ENCODE results near the gene LRRC7. TPM values are rescaled to one million over a fixed set of nuclear protein-coding genes. Genes with fewer than 3 reads are reported as not detected.

The LRRC7 gene
- total and polyA plus RNA-seq, 4 donors, result 0.13 to 1.3 (median 0.16) TPM; not detected in 1

GRCh38 chr1:69693921-69694675 is 126.4 kb downstream of the LRRC7 start:
- Histone ChIP-seq H3K36me3 (ENCODE audit: control insufficient read depth in 1 of 2, insufficient read depth in 2 of 2, low read length in 1 of 2) (no peaks in the 10 kb centered on the region), H3K4me3 (ENCODE audit: low read length in 2 of 2) (no peak overlapping the region), H3K27ac (ENCODE audit: low read depth in 1 of 2, low read length in 2 of 2) (no peak overlapping the region), H3K9me3 (ENCODE audit: control insufficient read depth, low read length) (peaks cover 2% of the 10 kb centered on the region), H3K4me1 (ENCODE audit: control insufficient read depth in 1 of 2, insufficient read depth in 2 of 2, low read length in 2 of 2) (no peaks in the 10 kb centered on the region), H3K27me3 (ENCODE audit: control insufficient read depth in 1 of 2, insufficient read depth in 2 of 2, low read length in 1 of 2) (no peaks in the 10 kb centered on the region)
- ATAC-seq (ENCODE audit: low FRiP score), result no peak
- DNase-seq, result no peak
- intact Hi-C loops (cut with DNase I), result no loop called here

GRCh38 chr1:69697340-69697739 is 129.6 kb downstream of the LRRC7 start:
- Histone ChIP-seq H3K27ac (ENCODE audit: low read depth in 1 of 2, low read length in 2 of 2) (no peak overlapping the region), H3K36me3 (ENCODE audit: control insufficient read depth in 1 of 2, insufficient read depth in 2 of 2, low read length in 1 of 2) (no peaks in the 10 kb centered on the region), H3K27me3 (ENCODE audit: control insufficient read depth in 1 of 2, insufficient read depth in 2 of 2, low read length in 1 of 2) (no peaks in the 10 kb centered on the region), H3K9me3 (ENCODE audit: control insufficient read depth, low read length) (peaks cover 2% of the 10 kb centered on the region), H3K4me3 (ENCODE audit: low read length in 2 of 2) (no peak overlapping the region), H3K4me1 (ENCODE audit: control insufficient read depth in 1 of 2, insufficient read depth in 2 of 2, low read length in 2 of 2) (no peaks in the 10 kb centered on the region)
- 93 to 94% methylated on average over 2 of the region's 2 CpGs for WGBS, 2 donors
- ATAC-seq (ENCODE audit: low FRiP score) (no peak), DNase-seq (no peak)
- intact Hi-C loops (cut with DNase I), result no loop called here

GRCh38 chr1:69700770-69701169 is 133.0 kb downstream of the LRRC7 start:
- no peaks in the 10 kb centered on the region for H3K4me1 ChIP-seq (ENCODE audit: control insufficient read depth in 1 of 2, insufficient read depth in 2 of 2, low read length in 2 of 2)
- no peaks in the 10 kb centered on the region for H3K27me3 ChIP-seq (ENCODE audit: control insufficient read depth in 1 of 2, insufficient read depth in 2 of 2, low read length in 1 of 2)
- H3K27ac ChIP-seq (ENCODE audit: low read depth in 1 of 2, low read length in 2 of 2), result no peak overlapping the region
- H3K36me3 ChIP-seq (ENCODE audit: control insufficient read depth in 1 of 2, insufficient read depth in 2 of 2, low read length in 1 of 2), result no peaks in the 10 kb centered on the region
- DNase-seq, result no peak
- no peaks in the 10 kb centered on the region for H3K9me3 ChIP-seq (ENCODE audit: control insufficient read depth, low read length)
- no peak for ATAC-seq (ENCODE audit: low FRiP score)
- intact Hi-C loops (cut with DNase I), result no loop called here
- no peak overlapping the region for H3K4me3 ChIP-seq (ENCODE audit: low read length in 2 of 2)
- 56 to 59% methylated on average over 2 of the region's 2 CpGs for WGBS, 2 donors

GRCh38 chr1:69702085-69702484 is 134.4 kb downstream of the LRRC7 start:
- Histone ChIP-seq H3K27me3 (ENCODE audit: control insufficient read depth in 1 of 2, insufficient read depth in 2 of 2, low read length in 1 of 2) (no peaks in the 10 kb centered on the region), H3K4me3 (ENCODE audit: low read length in 2 of 2) (no peak overlapping the region), H3K4me1 (ENCODE audit: control insufficient read depth in 1 of 2, insufficient read depth in 2 of 2, low read length in 2 of 2) (no peaks in the 10 kb centered on the region), H3K36me3 (ENCODE audit: control insufficient read depth in 1 of 2, insufficient read depth in 2 of 2, low read length in 1 of 2) (no peaks in the 10 kb centered on the region), H3K27ac (ENCODE audit: low read depth in 1 of 2, low read length in 2 of 2) (no peak overlapping the region), H3K9me3 (ENCODE audit: control insufficient read depth, low read length) (no peaks in the 10 kb centered on the region)
- ATAC-seq (ENCODE audit: low FRiP score) (no peak), DNase-seq (no peak)
- 54 to 55% methylated on average over 4 of the region's 4 CpGs for WGBS, 2 donors
- intact Hi-C loops (cut with DNase I), result no loop called here

GRCh38 chr1:69706473-69706872 is 138.8 kb downstream of the LRRC7 start:
- WGBS, 2 donors, result 87 to 89% methylated on average over 1 of the region's 1 CpG
- Histone ChIP-seq H3K9me3 (ENCODE audit: control insufficient read depth, low read length) (no peaks in the 10 kb centered on the region), H3K27me3 (ENCODE audit: control insufficient read depth in 1 of 2, insufficient read depth in 2 of 2, low read length in 1 of 2) (no peaks in the 10 kb centered on the region), H3K36me3 (ENCODE audit: control insufficient read depth in 1 of 2, insufficient read depth in 2 of 2, low read length in 1 of 2) (no peaks in the 10 kb centered on the region), H3K27ac (ENCODE audit: low read depth in 1 of 2, low read length in 2 of 2) (no peak overlapping the region), H3K4me1 (ENCODE audit: control insufficient read depth in 1 of 2, insufficient read depth in 2 of 2, low read length in 2 of 2) (no peaks in the 10 kb centered on the region), H3K4me3 (ENCODE audit: low read length in 2 of 2) (no peak overlapping the region)
- ATAC-seq (ENCODE audit: low FRiP score) (no peak), DNase-seq (no peak)
- intact Hi-C loops (cut with DNase I), result no loop called here

- no peak for ATAC-seq (ENCODE audit: low FRiP score)
- H3K4me1 ChIP-seq (ENCODE audit: control insufficient read depth in 1 of 2, insufficient read depth in 2 of 2, low read length in 2 of 2), result no peaks in the 10 kb centered on the region
- no peaks in the 10 kb centered on the region for H3K36me3 ChIP-seq (ENCODE audit: control insufficient read depth in 1 of 2, insufficient read depth in 2 of 2, low read length in 1 of 2)
- no peak overlapping the region for H3K4me3 ChIP-seq (ENCODE audit: low read length in 2 of 2)
- WGBS, 2 donors, result 91 to 95% methylated on average over 4 of the region's 4 CpGs
- DNase-seq, result no peak
- H3K27ac ChIP-seq (ENCODE audit: low read depth in 1 of 2, low read length in 2 of 2), result no peak overlapping the region
- no peaks in the 10 kb centered on the region for H3K9me3 ChIP-seq (ENCODE audit: control insufficient read depth, low read length)
- intact Hi-C loops (cut with DNase I), result no loop called here
- no peaks in the 10 kb centered on the region for H3K27me3 ChIP-seq (ENCODE audit: control insufficient read depth in 1 of 2, insufficient read depth in 2 of 2, low read length in 1 of 2)
Observed at GRCh38 chr1:69707103-69707502, 139.4 kb downstream of the LRRC7 start.

GRCh38 chr1:69710484-69711189 is 142.9 kb downstream of the LRRC7 start:
- Histone ChIP-seq H3K4me1 (ENCODE audit: control insufficient read depth in 1 of 2, insufficient read depth in 2 of 2, low read length in 2 of 2) (no peaks in the 10 kb centered on the region), H3K27ac (ENCODE audit: low read depth in 1 of 2, low read length in 2 of 2) (no peak overlapping the region), H3K9me3 (ENCODE audit: control insufficient read depth, low read length) (no peaks in the 10 kb centered on the region), H3K36me3 (ENCODE audit: control insufficient read depth in 1 of 2, insufficient read depth in 2 of 2, low read length in 1 of 2) (no peaks in the 10 kb centered on the region), H3K27me3 (ENCODE audit: control insufficient read depth in 1 of 2, insufficient read depth in 2 of 2, low read length in 1 of 2) (no peaks in the 10 kb centered on the region), H3K4me3 (ENCODE audit: low read length in 2 of 2) (no peak overlapping the region)
- no peak for ATAC-seq (ENCODE audit: low FRiP score)
- 18 to 22% methylated on average over 4 of the region's 4 CpGs for WGBS, 2 donors
- intact Hi-C loops (cut with DNase I), result no loop called here
- no peak for DNase-seq

GRCh38 chr1:69711190-69711930 is 143.6 kb downstream of the LRRC7 start:
- no peaks in the 10 kb centered on the region for H3K9me3 ChIP-seq (ENCODE audit: control insufficient read depth, low read length)
- ATAC-seq (ENCODE audit: low FRiP score) (no peak), DNase-seq (no peak)
- H3K36me3 ChIP-seq (ENCODE audit: control insufficient read depth in 1 of 2, insufficient read depth in 2 of 2, low read length in 1 of 2), result no peaks in the 10 kb centered on the region
- H3K27ac ChIP-seq (ENCODE audit: low read depth in 1 of 2, low read length in 2 of 2), result no peak overlapping the region
- H3K27me3 ChIP-seq (ENCODE audit: control insufficient read depth in 1 of 2, insufficient read depth in 2 of 2, low read length in 1 of 2), result no peaks in the 10 kb centered on the region
- H3K4me1 ChIP-seq (ENCODE audit: control insufficient read depth in 1 of 2, insufficient read depth in 2 of 2, low read length in 2 of 2), result no peaks in the 10 kb centered on the region
- H3K4me3 ChIP-seq (ENCODE audit: low read length in 2 of 2), result no peak overlapping the region
- intact Hi-C loops (cut with DNase I), result no loop called here
- WGBS, 2 donors, result 81% methylated on average over 4 of the region's 4 CpGs

All from aorta (tissue), 5 donors.